HG03108 (cell line): Measurements from ENCODE around the gene POU2AF1.
A peak's percentile ranks its signal among the peaks of the same experiment; 100 is the strongest.

Source experiments
- ATAC-seq: cut with Tn5 transposase; IDR thresholded peaks from one replicate; pipeline ENCODE4 v1.9.1; 2021; ENCODE audit warnings: moderate library complexity; ENCODE audit not compliant: unreplicated experiment

POU2AF1 gene

GRCh38 chr11:111378861-111379601 lies at the start of gene POU2AF1:
Gene POU2AF1, minus strand, starts transcription at chr11:111379275. Its CDS starts 98 bp downstream, at chr11:111379177.
- ATAC-seq, result peak; percentile 56

DNA sequence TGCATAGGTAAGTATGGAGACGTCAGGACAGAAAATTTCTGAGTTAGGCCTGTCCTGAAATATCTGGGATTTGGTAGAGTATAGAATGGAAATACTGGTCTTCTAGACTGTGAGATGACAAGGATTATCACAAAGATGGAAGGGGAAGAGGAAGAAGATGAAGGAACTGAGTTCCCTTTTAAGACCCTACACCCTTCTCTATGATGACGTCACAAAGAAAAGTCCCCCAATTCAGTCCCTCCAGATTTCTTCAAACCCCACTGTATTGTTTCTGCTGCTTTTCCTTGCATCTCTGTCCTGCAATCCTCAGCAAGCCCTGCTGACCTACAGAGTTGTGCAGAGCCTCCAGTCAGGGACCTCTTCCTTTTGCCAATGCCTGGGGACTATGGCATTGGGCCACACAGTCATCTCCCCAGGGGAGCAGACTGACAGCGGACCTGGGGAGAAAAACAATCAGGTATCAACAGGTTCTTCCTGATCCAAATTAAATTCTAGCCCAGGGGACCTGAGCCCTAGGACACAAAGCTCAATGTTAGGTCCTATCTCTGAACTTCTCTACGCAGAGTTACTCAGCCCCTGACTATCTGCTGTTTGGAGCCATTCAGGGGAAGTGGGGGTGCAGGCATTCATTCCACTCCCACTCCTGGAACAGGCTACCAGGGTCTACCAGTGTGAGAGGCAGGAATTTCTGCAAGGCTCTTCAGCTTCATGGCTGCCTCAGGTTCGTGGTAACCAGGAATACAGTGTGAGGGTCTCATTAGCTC lies 49.2 kb upstream of the POU2AF1 start:
- ATAC-seq, result no peak

GRCh38 chr11:111427471-111427912 lies 48.4 kb upstream of the POU2AF1 start:
- no peak for ATAC-seq

GRCh38 chr11:111426617-111427016 lies 47.5 kb upstream of the POU2AF1 start:
- no peak for ATAC-seq

GRCh38 chr11:111423250-111423615 lies 44.2 kb upstream of the POU2AF1 start:
- ATAC-seq, result no peak

- peak; percentile 65 for ATAC-seq
Measured at GRCh38 chr11:111422494-111423249, 43.6 kb upstream of the POU2AF1 start.

- no peak for ATAC-seq
Measured at GRCh38 chr11:111421251-111421650, 42.2 kb upstream of the POU2AF1 start.

DNA sequence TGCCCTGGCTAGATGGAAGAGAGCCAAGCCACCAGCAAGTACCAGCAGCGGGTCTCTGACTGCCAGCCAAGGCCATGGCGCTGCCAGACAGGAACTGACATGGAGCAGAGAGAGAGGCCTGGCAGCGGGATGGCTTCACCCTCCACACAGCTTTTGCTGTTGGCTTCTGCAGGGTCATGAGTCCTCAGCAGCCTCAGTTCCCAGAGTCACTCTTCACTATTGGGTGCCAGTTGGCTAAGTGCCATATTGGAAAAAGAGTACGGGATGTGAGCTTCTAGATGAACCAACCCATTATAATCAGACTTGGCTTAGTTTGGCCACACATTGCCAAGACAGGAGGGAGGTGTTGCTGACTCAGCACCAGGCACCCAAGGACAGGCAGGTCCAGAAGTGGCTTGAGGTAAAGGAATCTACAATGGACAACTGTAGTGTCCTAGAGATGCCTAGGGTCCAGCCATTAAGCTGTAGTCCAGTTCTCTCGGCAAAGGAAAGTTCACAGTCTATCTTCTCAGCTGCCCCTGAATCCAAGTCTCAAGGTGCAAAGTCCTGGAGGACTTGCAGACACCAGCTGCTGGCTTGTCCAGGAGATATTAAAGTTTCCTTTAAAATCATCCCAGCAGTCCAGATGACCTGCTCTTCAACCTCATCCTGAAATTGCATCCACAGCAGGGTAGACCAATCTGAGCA lies 40.7 kb upstream of the POU2AF1 start:
- no peak for ATAC-seq

DNA sequence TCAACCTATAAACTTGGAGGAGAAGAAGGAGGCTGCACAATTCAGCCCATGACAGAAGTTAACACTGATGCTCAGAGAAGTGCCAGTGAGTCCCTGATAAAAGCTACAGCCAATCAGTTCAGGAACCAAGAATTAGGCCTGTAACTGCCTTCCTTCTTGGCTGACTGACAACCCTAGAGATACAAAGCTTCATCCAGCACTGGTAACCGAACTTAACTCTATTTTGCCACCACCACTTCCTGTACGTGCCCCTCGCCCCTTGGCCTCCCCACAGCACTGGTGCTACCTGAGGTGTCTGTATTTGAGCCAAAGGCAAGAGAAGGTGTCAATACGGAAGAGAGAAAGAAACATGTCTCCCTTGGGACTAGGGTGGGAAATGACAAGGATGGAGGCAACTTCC lies 40.1 kb upstream of the POU2AF1 start:
- no peak for ATAC-seq

GRCh38 chr11:111418436-111418787 lies 39.3 kb upstream of the POU2AF1 start:
- ATAC-seq, result no peak

DNA sequence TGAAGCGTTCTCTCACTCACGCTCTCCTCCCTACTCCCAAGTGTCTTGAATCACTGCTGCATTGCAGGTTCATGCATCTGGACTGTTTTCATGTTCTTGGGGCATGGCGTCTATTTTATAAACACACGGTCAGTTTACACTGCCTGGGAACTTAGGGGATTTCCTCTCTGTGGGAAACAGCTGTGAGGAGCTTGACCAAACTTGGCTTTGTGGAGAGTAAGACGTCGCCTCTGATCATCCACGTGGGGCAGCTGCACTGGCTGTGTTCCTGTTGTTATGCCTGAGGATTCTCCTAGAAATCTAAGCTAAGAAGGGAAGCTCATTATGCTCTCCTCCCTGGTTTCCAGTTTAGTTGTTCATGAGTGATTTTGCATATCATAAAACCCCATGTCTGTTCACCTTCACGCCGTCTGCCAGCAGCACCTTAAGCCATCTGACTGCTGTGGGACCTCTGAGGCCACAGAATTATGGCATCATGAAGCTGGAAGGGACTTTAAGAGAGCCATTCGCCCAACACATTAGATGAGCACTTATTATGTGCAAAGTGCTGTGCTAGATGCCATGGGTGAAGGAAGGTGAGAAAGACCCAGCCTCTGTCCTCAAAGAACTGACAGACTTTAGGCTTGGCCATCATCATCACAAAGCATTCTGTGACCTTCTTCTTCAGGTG lies 38.8 kb upstream of the POU2AF1 start:
- peak; percentile 28 for ATAC-seq

- peak; percentile 66 for ATAC-seq
Measured at GRCh38 chr11:111417011-111417765, 38.1 kb upstream of the POU2AF1 start.

GRCh38 chr11:111416231-111416960 lies 37.3 kb upstream of the POU2AF1 start:
- ATAC-seq, result no peak

- ATAC-seq, result no peak
Measured at GRCh38 chr11:111414936-111415335, 35.9 kb upstream of the POU2AF1 start.

DNA sequence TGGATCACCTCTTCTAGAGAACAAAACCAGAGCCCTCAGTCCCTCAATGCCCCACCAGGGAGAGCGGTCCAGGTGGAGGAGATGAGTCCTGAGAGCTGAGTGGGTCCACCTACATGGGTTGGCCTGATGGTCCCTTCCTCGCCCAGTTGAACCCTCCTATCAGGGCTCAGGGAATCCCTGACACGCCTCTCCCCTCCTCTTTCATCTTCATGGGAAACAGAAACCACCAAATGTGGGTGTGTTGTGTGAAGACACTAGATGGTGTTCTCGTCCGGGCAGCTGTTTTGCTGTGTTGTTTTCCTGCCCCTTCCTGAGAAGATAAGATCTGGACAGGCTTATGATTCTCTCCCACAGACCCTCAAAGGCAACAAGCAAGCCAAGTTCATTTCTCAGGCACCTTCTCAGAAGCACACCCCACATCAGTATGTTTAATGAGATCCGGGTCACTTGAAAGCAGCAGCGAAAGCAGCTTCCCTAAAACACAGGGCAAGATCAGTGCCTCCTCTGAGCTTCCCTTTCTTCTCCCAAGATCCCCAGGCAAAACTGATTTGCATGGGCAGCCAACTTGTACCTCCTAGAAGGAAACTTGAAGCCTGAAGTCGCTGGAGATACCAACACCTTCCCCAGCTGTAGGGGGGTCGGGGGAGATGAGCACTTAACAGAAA lies 35.3 kb upstream of the POU2AF1 start:
- peak; percentile 26 for ATAC-seq

GRCh38 chr11:111413849-111414248 lies 34.8 kb upstream of the POU2AF1 start:
- ATAC-seq, result no peak

DNA sequence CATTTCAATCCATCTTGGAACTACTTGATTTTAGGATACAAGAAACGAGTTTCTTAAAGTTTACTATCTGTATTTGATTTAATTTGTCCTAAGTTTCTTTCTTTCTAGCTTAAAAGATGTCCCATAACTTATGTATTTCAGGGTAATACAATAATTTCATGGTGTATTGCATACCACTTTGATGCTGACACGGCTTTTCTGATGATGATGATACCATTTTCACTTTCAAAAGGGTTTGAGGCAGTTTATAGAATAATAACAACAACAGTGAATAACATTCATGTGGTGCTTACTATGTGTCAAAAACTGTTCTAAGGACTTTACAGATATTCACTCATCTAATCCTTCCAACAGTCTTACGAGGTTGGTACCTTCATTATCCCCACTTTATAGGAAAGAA lies 33.2 kb upstream of the POU2AF1 start:
- no peak for ATAC-seq

GRCh38 chr11:111411456-111411855 lies 32.4 kb upstream of the POU2AF1 start:
- ATAC-seq, result no peak

DNA sequence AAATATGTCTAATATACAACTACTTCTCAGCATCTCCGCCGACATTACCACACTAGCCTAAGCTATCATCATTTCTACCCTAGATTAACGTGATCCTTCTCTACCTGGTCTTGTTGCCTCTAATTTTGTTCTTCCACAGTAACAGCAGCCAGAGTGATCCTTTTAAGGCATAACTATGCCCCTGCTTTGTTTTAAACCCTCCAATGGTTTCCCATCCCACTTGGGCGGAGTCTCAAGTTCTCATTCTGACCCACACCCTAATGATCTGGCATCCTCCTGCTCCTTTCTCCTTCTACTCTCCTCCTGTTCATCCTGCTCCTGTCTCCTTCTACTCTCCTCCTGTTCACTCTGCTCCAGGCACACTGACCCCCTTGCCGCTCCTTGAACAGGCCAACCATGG lies 31.9 kb upstream of the POU2AF1 start:
- no peak for ATAC-seq
